T-helper 1 cell treated with Interleukin-12 subunit alpha and Interleukin-12 subunit beta and Interleukin-4 antibody, amounts not matched to agents 30 μg/mL and 1 μg/mL, for 36 hours (primary cell): ENCODE measurements around the gene SIPA1L3.

Source experiments
- H3K27ac Mint-ChIP-seq: one replicate; pipeline ENCODE4 v1.8.0; 2021; ENCODE audit warnings: mild to moderate bottlenecking, mixed read lengths
- H3K27me3 Mint-ChIP-seq: one replicate; pipeline ENCODE4 v1.8.0; 2021; ENCODE audit warnings: low read depth, mixed read lengths
- H3K36me3 Mint-ChIP-seq: one replicate; pipeline ENCODE4 v1.8.0; 2021; ENCODE audit warnings: low read depth, mixed read lengths
- H3K4me1 Mint-ChIP-seq: one replicate; pipeline ENCODE4 v1.8.0; 2021; ENCODE audit warnings: low read depth, mixed read lengths
- H3K4me3 Mint-ChIP-seq: one replicate; pipeline ENCODE4 v1.8.0; 2021; ENCODE audit warnings: mild to moderate bottlenecking, moderate library complexity, mixed read lengths
- H3K9me3 Mint-ChIP-seq: one replicate; pipeline ENCODE4 v1.8.0; 2021; ENCODE audit warnings: mixed read lengths

Gene SIPA1L3

DNA sequence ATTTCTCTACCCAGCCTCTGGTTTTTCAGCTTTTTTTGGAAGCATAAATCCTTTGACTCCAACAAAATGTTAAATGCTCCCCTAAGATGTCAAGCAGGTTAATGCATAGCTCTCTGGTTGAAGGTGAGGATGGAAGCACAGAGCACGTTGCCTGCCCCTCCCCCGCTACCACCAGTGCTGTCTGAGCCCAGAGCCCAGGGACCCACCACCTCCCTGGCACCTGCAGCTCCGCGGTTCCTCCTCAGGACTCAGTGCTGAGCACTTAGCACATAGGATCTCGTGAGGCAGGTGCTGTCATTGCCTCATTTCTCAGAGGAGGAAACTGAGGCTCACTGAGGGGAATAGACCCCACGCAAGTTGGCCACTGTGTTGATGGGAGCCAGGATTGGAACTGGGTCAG lies 268.4 kb downstream of the SIPA1L3 start:
- H3K4me3 Mint-ChIP-seq: no peak overlapping the region
- no peaks in the 10 kb centered on the region for H3K4me1 Mint-ChIP-seq
- no peaks in the 10 kb centered on the region for H3K36me3 Mint-ChIP-seq
- H3K9me3 Mint-ChIP-seq: no peaks in the 10 kb centered on the region
- H3K27ac Mint-ChIP-seq: no peak overlapping the region
- H3K27me3 Mint-ChIP-seq: no peaks in the 10 kb centered on the region

- H3K36me3 Mint-ChIP-seq: peaks cover 4% of the 10 kb centered on the region
- H3K4me3 Mint-ChIP-seq: no peak overlapping the region
- H3K27ac Mint-ChIP-seq: no peak overlapping the region
- no peaks in the 10 kb centered on the region for H3K27me3 Mint-ChIP-seq
- H3K9me3 Mint-ChIP-seq: peaks cover 5% of the 10 kb centered on the region
- no peaks in the 10 kb centered on the region for H3K4me1 Mint-ChIP-seq
Observed at GRCh38 chr19:38180071-38180470, 273.1 kb downstream of the SIPA1L3 start.

GRCh38 chr19:38182536-38183210 lies 275.7 kb downstream of the SIPA1L3 start:
- Mint-ChIP-seq H3K27me3 (no peaks in the 10 kb centered on the region), H3K4me3 (no peak overlapping the region), H3K36me3 (peaks cover 4% of the 10 kb centered on the region), H3K27ac (no peak overlapping the region), H3K4me1 (no peaks in the 10 kb centered on the region), H3K9me3 (peaks cover 5% of the 10 kb centered on the region)

GRCh38 chr19:38183251-38183897 lies 276.4 kb downstream of the SIPA1L3 start:
- H3K27me3 Mint-ChIP-seq: no peaks in the 10 kb centered on the region
- no peak overlapping the region for H3K4me3 Mint-ChIP-seq
- H3K27ac Mint-ChIP-seq: no peak overlapping the region
- H3K4me1 Mint-ChIP-seq: no peaks in the 10 kb centered on the region
- H3K9me3 Mint-ChIP-seq: peaks cover 5% of the 10 kb centered on the region
- H3K36me3 Mint-ChIP-seq: peaks cover 4% of the 10 kb centered on the region

GRCh38 chr19:38184815-38185214 lies 277.8 kb downstream of the SIPA1L3 start:
- Mint-ChIP-seq H3K4me3 (no peak overlapping the region), H3K36me3 (peaks cover 4% of the 10 kb centered on the region), H3K4me1 (no peaks in the 10 kb centered on the region), H3K9me3 (peaks cover 5% of the 10 kb centered on the region), H3K27me3 (no peaks in the 10 kb centered on the region), H3K27ac (no peak overlapping the region)

DNA sequence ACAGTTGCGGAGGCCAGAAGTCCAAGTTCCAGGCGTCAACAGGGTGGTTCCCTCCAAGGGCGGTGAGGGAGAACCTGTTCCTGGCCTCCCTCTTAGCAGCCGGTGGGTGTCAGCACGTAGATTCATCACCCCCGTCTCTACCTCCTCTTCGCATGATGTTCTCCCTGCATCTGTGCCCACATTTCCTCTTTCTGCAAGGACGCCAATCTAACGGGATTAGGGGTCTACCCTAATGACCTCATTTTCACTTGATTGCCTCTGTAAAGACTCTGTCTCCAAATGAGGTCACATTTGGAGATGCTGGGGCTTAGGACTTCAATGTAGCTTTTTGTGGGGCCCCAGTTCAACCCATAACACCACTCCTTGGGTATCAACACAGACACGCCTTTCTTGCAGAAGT lies 278.6 kb downstream of the SIPA1L3 start:
- Mint-ChIP-seq H3K9me3 (peaks cover 5% of the 10 kb centered on the region), H3K36me3 (peaks cover 4% of the 10 kb centered on the region), H3K4me1 (peaks cover 2% of the 10 kb centered on the region), H3K27me3 (no peaks in the 10 kb centered on the region), H3K4me3 (no peak overlapping the region), H3K27ac (no peak overlapping the region)

- Mint-ChIP-seq H3K4me3 (no peak overlapping the region), H3K9me3 (no peaks in the 10 kb centered on the region), H3K27me3 (no peaks in the 10 kb centered on the region), H3K36me3 (no peaks in the 10 kb centered on the region), H3K27ac (no peak overlapping the region), H3K4me1 (peaks cover 2% of the 10 kb centered on the region)
Observed at GRCh38 chr19:38190061-38190460, 283.1 kb downstream of the SIPA1L3 start.

DNA sequence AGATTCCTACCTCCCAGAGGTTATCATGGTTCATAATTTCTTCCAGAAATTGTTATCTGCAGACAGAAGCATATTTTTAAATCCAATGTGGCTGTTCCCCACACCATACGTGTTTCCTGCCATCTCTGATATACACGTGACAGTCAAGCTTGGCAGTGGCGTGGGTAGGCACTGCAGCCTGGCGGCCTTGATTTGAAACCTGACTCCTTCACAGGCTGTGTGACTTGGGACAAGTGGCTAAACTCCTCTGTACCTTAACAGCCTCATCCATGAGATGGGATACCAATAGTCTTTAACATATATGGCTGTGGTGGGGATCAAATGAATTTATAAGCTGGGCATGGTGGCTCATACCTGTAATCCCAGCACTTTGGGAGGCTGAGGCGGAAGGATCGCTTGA lies 283.8 kb downstream of the SIPA1L3 start:
- H3K27ac Mint-ChIP-seq: no peak overlapping the region

GRCh38 chr19:38191747-38192146 lies 284.7 kb downstream of the SIPA1L3 start:
- Mint-ChIP-seq H3K4me1 (peaks cover 3% of the 10 kb centered on the region), H3K27me3 (no peaks in the 10 kb centered on the region), H3K27ac (no peak overlapping the region), H3K36me3 (peaks cover 4% of the 10 kb centered on the region), H3K9me3 (peaks cover 6% of the 10 kb centered on the region), H3K4me3 (no peak overlapping the region)

More for the DNA sequence above, 283.8 kb downstream of the SIPA1L3 start:
- Mint-ChIP-seq H3K4me3 (no peak overlapping the region), H3K36me3 (no peaks in the 10 kb centered on the region), H3K4me1 (peaks cover 3% of the 10 kb centered on the region), H3K9me3 (no peaks in the 10 kb centered on the region), H3K27me3 (no peaks in the 10 kb centered on the region)

- Mint-ChIP-seq H3K9me3 (peaks cover 6% of the 10 kb centered on the region), H3K4me1 (peaks cover 3% of the 10 kb centered on the region), H3K36me3 (peaks cover 4% of the 10 kb centered on the region), H3K27ac (no peak overlapping the region), H3K27me3 (no peaks in the 10 kb centered on the region), H3K4me3 (no peak overlapping the region)
Observed at GRCh38 chr19:38193445-38193844, 286.4 kb downstream of the SIPA1L3 start.

DNA sequence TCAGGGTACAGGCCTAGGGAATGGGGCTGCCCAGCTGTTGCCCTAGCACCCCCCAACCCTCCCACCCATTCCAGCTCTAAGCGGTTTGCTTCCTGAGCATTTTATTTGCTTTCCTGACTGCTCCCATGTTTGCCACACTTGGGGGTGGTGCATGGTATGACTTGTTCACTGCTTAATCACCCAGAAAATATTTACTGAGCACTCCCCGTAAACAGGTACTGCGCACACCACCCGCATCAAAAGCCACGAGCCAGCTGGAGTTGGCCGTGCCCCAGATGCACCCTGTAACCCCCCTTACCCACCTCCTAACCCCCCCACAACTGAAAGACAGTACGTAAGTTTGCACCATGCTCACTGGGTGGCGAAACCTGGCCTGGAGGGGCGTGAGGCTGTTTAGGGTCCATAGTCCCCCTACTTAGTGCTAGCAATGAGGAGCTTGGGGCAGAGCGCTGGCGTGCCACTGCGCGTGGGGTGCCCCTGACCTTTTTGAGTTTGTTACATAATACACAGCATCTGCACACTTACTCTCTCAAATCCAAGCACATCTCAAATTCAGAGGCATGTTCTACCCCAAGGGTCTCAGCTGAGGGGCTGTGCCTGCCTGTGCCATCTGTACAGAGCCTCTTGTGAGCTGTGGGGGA lies 287.2 kb downstream of the SIPA1L3 start:
- peaks cover 6% of the 10 kb centered on the region for H3K9me3 Mint-ChIP-seq
- no peaks in the 10 kb centered on the region for H3K27me3 Mint-ChIP-seq
- H3K4me1 Mint-ChIP-seq: peaks cover 3% of the 10 kb centered on the region
- H3K36me3 Mint-ChIP-seq: peaks cover 4% of the 10 kb centered on the region
- H3K27ac Mint-ChIP-seq: no peak overlapping the region
- no peak overlapping the region for H3K4me3 Mint-ChIP-seq

- Mint-ChIP-seq H3K27me3 (no peaks in the 10 kb centered on the region), H3K4me3 (no peak overlapping the region), H3K4me1 (peaks cover 2% of the 10 kb centered on the region), H3K36me3 (peaks cover 4% of the 10 kb centered on the region), H3K9me3 (peaks cover 6% of the 10 kb centered on the region), H3K27ac (no peak overlapping the region)
Observed at GRCh38 chr19:38195237-38195636, 288.2 kb downstream of the SIPA1L3 start.

DNA sequence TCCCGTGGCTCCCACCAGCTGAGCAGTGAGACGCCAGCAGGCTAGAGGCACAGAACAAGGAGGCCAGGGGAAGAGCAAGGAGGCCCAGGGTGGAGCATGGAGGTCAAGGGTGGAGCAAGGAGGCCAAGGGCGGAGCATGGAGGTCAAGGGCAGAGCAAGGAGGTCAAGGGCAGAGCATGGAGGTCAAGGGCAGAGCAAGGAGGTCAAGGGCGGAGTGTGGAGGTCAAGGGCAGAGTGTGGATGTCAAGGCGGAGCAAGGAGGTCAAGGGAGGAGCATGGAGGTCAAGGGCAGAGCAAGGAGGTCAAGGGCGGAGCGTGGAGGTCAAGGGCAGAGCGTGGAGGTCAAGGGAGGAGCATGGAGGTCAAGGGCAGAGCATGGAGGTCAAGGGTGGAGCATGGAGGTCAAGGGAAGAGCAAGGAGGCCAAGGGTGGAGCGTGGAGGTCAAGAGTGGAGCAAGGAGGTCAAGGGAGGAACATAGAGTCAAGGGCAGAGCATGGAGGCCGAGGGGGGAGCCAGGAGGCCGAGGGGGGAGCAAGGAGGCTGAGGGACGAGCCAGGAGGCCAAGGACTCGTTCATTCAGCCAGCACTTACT lies 289.3 kb downstream of the SIPA1L3 start:
- Mint-ChIP-seq H3K27me3 (no peaks in the 10 kb centered on the region), H3K4me1 (peaks cover 2% of the 10 kb centered on the region), H3K27ac (no peak overlapping the region), H3K36me3 (peaks cover 4% of the 10 kb centered on the region), H3K4me3 (no peak overlapping the region), H3K9me3 (peaks cover 6% of the 10 kb centered on the region)

DNA sequence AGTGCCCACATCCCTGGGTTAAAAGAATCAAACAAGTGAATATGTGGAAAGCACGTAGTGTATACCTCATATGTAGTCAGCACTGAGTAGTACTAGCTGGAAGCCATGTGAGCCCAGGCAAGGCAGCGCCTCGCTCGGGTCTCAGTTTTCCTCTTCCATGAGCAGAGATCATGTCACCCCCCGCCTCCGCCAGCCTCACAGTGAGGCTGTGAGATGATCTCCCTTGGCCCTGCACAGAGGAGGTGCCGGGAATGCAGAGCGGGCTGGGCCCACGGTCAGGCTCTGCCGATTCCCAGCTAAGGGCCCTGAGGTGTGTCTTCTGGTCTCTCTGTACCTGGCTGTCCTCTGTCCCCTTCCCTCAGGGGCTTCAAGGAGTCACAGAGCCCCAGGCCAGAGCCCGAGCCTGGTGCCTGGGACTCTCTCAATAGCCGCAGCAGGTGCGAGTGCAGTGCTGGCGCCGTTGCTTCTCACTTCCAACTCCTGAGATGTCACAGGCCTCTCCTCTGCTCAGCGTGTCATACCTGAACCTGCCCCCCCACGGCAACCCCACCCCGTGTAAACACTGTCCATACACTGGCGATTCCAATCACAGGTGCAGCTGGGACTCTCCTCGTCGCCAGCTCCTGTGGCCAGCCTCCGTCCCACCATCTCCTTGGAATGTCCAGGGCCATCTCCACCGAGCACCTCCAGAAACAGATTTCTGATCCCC lies 290.1 kb downstream of the SIPA1L3 start:
- peaks cover 2% of the 10 kb centered on the region for H3K4me1 Mint-ChIP-seq
- H3K36me3 Mint-ChIP-seq: peaks cover 4% of the 10 kb centered on the region
- peaks cover 6% of the 10 kb centered on the region for H3K9me3 Mint-ChIP-seq
- no peak overlapping the region for H3K27ac Mint-ChIP-seq
- H3K27me3 Mint-ChIP-seq: no peaks in the 10 kb centered on the region
- H3K4me3 Mint-ChIP-seq: no peak overlapping the region
